Measurements from ENCODE around the gene INO80E.

The INO80E gene

DNA sequence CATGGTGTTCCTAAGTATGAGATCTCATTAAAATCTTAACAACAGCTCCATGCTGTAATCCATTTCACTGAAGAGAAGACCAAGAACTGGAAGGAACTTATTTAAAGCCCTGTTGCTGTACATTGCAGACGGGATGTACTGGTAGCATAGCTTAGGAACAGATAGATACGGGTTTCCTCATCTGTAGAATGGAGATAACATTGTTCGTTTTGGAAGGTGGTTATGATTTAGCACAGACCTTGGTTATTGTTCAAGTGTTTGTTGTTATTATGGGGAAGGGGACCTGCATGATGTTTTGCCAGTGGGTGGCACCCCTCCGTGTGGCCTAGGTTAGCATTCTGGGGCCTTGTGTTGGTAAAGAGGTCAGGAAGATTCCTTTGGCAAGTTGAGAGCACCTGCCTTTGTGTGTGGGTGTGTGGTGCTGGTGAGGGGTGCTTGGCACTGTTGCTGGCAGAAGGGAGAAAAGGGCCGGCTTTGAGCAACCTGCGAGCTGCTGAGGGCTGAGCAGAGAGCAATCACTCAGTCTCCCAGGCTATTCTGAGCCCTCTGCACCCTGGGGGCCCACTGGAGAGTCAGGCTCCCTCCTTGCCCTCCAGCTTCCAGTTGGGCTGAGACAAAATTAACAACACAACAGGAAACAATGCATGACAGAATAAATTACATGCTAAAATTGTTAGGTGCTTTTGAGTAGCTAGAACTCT is 20.1 kb upstream of the INO80E start:
- no peak for DNase-seq

DNA sequence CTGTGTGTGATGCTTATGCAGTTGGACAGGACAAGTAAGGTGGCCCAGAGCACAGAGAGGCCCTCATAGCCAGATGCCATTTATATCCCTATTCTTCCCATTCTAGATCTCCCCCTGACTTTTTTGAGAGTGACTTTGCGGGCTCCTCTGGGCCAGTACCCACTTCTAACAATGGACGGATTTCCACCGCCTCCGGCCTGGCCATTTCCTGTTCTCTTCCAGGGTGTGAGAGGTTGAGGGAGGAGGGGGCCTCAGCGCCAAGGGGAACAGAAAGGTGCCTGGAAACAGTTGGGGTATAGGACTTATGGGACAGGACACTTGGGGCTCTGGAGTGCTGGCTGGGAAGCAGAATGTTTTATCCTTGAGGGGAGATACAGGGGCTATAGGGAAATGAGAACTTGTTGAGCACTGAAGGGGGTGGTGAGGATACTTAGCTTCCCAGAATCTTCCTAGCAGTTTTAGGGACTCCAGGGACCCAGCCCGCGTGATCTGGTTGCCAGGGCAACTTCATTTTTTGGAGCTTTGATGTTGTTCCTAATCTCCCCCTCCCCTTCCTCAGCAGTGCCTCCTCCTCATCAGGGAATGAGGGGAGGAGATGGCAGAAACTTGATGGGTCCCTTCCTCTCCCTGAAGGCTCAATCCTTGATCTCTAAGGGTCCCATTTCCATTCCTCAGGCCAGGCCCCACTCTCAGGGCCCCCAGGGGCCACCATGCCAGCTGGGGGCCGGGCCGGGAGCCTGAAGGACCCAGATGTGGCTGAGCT is 18.8 kb upstream of the INO80E start:
- DNase-seq, result no peak

DNA sequence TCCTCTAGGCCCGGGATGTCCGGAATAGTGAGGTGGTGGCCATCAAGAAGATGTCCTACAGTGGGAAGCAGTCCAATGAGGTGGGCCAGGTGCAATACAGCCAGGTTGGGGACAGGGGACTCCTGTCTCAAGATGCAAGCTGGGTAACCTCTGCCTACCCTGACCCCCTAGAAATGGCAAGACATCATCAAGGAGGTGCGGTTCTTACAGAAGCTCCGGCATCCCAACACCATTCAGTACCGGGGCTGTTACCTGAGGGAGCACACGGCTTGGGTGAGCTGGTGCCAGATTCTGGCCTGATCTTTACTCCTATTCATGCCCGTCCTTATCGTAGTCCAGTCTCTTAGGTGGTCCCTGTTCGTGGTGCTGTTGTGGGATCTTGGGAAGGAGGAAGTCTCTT is 18.0 kb upstream of the INO80E start:
- no peak for DNase-seq

DNA sequence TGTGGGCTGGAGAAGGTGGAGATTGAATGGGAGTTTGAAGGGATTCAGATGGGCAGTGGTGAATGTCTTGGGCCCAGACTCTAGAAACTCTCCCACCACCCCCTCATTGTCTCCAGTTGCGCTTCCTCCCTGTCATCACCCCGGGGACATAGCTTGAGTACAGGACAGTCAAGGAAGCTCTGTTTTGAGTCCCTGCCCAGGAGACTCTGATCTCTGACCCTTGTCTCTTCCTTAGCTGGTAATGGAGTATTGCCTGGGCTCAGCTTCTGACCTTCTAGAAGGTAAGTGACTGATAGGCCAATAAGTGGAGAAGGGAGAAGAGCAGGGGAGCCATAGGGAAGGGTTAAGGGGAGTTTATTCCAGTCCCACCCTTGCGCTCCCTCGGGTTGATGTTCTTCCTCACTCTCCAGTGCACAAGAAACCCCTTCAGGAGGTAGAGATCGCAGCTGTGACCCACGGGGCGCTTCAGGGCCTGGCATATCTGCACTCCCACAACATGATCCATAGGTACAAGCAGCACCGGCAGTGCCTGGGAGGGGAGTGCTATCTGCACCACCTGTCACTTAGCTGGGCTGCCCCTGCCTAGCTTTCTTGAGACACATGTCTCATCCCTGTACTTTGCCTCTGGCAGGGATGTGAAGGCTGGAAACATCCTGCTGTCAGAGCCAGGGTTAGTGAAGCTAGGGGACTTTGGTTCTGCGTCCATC is 17.3 kb upstream of the INO80E start:
- DNase-seq, result no peak

DNA sequence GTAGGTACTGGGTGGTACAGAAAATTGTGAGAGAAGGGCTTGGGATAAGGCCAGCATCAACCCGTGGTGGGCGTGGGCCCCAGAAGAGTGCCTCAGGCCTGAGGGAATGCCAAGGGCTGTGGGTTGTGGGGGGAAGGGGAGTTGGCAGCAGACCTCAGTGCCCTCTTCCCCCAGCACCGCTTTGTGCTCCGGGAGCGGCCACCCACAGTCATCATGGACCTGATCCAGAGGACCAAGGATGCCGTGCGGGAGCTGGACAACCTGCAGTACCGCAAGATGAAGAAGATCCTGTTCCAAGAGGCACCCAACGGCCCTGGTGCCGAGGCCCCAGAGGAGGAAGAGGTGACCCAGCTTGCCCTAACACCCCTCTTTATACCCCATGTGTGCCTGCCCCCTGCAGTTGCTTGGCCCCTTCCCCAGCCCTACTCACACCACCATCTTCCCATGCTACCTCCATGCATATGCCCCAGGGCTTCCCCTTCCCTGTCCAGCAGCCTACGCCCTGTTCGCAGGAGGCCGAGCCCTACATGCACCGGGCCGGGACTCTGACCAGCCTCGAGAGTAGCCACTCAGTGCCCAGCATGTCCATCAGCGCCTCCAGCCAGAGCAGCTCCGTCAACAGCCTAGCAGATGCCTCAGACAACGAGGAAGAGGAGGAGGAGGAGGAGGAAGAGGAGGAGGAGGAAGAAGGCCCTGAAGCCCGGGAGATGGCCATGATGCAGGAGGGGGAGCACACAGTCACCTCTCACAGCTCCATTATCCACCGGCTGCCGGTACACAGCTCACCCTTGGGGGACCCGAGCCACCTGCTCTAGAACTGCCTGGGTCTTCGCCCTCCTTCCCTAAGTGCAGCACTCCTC is 13.3 kb upstream of the INO80E start:
- no peak for DNase-seq

DNA sequence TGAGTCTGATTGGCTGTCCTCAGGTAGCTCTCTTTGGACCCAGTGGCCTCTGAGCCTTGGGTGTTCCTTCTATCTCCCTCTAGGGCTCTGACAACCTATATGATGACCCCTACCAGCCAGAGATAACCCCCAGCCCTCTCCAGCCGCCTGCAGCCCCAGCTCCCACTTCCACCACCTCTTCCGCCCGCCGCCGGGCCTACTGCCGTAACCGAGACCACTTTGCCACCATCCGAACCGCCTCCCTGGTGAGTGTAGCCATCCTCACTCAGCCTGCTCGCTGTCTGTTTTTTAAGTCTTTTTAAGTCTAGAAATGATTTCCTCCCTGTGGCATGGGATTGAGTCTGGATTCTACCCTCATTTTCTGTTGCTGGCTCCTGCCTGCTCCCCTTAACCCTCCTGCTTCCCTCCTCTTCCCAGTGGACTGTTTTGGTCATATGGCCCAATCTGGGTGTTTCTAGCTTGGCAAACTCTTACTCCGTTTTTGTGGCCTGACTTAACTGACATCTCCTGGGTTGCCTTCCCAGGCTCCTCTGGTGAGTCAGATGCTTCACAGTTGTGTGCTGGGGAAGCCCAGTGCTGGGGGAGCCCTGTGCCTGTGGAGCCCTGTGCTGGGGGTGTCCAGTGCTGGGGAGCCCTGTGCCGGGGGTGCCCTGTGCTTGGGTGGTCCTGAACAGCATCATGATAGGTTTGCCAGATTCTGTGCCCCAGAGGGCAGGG is 12.5 kb upstream of the INO80E start:
- DNase-seq, result no peak

DNA sequence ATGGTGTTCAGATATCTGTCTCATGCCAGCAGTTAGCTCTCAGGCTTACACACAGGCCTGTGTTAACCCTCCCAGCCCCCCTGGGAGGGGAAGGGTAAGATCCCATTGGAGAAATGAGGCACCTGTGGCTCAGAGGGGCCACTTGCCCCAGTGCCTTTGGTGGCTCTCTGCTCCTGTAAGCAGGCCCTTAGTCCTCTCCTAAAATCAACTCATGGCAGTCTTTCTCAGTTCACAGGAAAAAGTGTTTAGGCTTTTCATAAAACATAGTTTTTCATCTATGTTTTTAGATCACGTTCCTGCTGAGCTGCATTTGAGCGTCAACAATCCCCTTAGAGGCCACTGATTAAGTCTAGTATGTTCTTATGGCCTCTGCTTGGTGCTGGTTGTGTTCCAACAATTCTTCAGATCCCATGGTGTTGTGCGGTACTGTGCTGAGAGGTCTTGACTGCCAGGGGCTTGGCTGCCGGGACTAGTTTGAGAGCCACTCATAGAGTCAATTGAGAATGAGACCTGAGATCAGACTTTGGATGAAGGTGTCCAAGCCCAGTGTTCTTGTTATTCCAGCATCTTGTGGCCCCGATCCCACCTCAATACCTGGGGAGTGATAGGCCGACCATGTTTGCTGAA is 11.8 kb upstream of the INO80E start:
- DNase-seq, result no peak

DNA sequence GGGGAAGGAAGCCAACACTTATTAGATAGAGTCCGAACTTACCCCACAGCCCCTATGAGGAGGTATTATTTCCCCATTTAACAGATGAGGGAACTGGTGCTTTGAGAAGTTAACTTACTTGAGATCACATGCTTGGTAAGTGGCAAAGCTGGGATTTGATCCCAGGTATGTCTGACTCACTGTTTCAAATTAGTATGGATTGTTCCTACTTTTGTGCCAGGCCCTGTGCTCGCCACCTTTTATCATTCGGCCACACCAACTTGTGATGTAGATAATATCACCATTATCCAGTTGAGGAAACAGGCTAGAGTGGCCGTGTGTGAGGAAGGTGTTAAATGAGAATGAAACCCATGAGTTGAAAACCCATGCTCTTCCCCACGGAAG is 11.3 kb upstream of the INO80E start:
- no peak for DNase-seq

DNA sequence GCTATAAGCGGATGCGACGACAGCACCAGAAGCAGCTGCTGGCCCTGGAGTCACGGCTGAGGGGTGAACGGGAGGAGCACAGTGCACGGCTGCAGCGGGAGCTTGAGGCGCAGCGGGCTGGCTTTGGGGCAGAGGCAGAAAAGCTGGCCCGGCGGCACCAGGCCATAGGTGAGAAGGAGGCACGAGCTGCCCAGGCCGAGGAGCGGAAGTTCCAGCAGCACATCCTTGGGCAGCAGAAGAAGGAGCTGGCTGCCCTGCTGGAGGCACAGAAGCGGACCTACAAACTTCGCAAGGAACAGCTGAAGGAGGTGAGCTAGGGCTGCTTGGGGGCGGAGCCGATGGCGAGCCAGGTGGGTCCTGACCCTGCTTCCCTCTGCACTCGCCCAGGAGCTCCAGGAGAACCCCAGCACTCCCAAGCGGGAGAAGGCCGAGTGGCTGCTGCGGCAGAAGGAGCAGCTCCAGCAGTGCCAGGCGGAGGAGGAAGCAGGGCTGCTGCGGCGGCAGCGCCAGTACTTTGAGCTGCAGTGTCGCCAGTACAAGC is 10.7 kb upstream of the INO80E start:
- no peak for DNase-seq

DNA sequence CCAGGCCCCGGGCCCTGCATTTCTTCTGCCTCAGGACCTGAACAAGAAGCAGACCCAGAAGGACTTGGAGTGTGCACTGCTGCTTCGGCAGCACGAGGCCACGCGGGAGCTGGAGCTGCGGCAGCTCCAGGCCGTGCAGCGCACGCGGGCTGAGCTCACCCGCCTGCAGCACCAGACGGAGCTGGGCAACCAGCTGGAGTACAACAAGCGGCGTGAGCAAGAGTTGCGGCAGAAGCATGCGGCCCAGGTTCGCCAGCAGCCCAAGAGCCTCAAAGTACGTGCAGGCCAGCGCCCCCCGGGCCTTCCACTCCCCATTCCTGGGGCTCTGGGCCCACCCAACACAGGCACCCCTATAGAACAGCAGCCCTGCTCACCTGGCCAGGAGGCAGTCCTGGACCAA is 9.8 kb upstream of the INO80E start:
- DNase-seq, result no peak

DNA sequence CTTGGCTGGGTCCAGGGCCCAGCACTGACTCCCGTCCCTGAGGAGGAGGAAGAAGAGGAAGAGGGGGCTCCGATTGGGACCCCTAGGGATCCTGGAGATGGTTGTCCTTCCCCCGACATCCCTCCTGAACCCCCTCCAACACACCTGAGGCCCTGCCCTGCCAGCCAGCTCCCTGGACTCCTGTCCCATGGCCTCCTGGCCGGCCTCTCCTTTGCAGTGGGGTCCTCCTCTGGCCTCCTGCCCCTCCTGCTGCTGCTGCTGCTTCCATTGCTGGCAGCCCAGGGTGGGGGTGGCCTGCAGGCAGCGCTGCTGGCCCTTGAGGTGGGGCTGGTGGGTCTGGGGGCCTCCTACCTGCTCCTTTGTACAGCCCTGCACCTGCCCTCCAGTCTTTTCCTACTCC is 9.1 kb upstream of the INO80E start:
- no peak for DNase-seq

DNA sequence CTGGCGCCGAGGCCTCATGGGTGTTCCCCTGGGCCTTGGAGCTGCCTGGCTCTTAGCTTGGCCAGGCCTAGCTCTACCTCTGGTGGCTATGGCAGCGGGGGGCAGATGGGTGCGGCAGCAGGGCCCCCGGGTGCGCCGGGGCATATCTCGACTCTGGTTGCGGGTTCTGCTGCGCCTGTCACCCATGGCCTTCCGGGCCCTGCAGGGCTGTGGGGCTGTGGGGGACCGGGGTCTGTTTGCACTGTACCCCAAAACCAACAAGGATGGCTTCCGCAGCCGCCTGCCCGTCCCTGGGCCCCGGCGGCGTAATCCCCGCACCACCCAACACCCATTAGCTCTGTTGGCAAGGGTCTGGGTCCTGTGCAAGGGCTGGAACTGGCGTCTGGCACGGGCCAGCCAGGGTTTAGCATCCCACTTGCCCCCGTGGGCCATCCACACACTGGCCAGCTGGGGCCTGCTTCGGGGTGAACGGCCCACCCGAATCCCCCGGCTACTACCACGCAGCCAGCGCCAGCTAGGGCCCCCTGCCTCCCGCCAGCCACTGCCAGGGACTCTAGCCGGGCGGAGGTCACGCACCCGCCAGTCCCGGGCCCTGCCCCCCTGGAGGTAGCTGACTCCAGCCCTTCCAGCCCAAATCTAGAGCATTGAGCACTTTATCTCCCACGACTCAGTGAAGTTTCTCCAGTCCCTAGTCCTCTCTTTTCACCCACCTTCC is 8.5 kb upstream of the INO80E start:
- DNase-seq, result no peak

DNA sequence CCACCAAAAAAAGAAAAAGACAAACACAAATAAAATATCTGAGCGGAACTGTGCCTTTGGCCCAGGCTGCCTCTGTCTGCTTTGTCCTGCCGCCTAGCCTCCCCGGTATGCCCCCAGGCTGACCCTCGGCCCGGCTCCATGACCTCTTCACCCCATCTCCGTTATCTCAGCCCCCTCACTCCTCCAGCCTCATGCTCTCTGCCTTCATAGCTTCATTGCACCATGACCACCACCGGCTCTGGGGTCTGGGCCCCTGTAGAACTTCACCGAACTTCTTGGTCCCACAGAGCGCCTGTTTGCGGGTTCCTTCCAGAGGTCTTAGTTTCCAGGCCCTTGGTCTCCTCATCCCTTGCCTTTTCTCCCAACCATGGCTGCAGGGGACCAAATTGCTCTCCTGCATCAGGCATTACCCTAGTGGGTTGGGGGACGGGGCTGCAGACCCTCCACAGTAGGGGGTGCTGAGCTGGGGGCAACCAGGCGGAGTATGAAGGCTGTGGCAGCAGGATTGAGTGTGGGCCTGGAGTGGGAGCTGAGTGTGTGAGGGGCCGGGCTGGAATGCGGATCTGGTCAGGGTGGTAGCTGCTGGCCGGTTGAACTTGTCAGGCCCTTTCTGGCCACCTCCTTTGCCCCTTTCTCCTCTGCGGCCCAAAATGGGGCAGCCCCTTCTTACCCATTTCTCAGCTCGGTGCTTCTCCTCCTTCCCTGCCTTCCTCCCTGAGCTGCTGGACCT is 7.5 kb upstream of the INO80E start:
- no peak for DNase-seq

DNA sequence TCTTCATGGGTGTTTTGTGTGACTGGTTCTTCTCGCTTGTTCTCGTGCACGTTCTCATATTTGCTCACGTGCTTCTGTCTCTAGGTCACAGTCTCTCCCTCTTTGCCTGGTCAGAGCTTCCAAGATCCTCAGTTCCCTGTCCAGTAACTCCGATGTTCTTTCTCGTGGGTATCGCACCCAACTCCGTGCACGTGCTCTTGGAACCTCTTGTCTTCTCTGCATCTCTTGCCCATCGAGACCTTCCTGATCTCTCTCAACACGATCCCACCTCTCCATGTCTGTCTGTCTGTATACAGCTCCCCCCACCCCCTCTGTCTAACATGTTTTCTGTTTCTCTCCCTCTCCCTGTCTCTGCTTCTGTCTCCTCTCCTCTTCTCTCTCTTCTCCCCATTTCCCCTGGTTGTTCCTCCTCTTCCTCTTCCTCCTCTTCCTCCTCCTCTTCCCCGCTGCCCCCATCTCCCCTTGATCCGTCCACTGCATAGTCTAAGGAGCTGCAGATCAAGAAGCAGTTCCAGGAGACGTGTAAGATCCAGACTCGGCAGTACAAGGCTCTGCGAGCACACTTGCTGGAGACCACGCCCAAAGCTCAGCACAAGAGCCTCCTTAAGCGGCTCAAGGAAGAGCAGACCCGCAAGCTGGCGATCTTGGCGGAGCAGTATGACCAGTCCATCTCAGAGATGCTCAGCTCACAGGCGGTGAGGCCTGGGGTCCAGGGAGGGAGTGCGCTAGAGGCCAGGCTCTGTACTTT is 6.8 kb upstream of the INO80E start:
- DNase-seq, result no peak

DNA sequence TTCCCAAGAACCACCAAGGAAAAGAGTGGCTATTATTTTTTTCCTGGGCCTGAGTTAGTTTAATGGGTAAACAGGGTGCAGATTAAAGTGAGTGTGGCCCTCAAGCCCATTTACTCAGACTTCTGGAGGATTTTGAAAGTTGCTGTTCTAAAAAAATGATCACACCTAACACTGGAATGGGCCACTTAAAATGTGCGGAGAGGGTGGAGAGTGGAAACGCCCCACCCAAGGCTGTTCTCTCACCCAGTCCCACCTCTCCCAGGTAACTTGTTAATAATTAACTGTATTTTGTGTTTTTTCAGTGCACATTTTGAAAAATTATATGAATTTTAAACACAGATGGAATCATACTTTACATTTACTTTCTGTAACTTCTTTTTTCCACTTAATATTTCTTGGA is 6.0 kb upstream of the INO80E start:
- DNase-seq, result no peak

DNA sequence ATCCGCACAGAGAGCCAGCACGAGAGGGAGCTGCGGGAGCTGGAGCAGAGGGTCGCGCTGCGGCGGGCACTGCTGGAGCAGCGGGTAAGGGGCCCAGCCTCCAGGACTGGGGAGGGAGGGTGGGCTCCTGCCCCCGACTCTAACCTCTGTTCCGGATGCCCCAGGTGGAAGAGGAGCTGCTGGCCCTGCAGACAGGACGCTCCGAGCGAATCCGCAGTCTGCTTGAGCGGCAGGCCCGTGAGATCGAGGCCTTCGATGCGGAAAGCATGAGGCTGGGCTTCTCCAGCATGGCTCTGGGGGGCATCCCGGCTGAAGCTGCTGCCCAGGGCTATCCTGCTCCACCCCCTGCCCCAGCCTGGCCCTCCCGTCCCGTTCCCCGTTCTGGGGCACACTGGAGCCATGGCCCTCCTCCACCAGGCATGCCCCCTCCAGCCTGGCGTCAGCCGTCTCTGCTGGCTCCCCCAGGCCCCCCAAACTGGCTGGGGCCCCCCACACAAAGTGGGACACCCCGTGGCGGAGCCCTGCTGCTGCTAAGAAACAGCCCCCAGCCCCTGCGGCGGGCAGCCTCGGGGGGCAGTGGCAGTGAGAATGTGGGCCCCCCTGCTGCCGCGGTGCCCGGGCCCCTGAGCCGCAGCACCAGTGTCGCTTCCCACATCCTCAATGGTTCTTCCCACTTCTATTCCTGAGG is 5.0 kb upstream of the INO80E start:
- DNase-seq, result no peak

DNA sequence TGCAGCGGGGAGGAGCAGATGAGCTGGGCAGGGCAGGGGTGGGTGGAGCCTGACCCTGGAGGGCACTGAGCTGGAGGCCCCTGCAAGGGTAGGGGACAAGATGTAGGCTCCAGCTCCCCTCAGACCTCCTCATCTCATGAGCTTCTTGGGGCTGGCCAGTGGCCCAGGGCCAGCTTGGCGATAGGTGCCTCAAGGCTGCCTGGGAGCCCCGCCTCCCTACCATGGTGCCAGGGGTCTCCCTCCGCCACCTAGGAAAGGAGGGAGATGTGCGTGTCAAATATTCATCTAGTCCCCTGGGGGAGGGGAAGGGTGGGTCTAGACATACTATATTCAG is 4.5 kb upstream of the INO80E start:
- DNase-seq, result no peak

DNA sequence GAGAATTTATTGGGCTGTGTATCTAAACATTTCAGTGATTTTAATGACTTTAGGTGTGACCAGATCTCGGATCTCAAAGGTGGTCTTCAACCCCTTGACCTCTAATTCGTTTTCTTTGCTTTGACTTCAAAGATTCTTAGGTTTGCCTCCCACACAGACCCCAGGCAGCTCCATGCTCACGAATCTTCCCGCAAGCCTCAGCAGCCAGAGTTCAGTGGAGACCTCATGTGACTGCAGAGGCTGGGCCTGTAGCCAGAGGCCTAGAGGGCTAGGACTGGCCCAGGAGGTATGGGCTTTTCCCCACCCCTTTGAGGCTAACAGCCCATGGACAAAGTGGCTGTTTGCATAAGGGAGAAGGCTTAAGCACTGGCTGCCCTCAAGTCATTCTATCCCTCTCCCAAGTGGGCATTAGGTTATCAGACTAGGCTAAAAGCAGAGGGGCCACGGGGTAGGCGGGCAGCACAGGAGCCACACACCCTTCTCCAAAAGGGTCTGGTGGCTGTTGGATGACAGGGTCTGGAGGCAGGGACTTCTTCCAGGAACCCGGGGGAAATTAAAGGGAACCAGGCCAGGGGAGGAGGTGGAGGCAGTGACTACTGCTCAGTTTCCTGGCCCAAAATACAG is 3.6 kb upstream of the INO80E start:
- DNase-seq, result no peak
